ENCODE measurements around the gene SLC17A5.
A peak's percentile ranks its signal among the peaks of the same experiment; 100 is the strongest.
"Not testable (repeated sequence)": the region's sequence is repeated elsewhere in the genome, so short reads cannot be mapped to it uniquely, and the experiment has no call there.

The SLC17A5 gene

GRCh38 chr6:73665686-73666319 lies 12.0 kb upstream of the SLC17A5 start:
- no peak for FAIRE-seq

GRCh38 chr6:73664701-73665100 lies 10.9 kb upstream of the SLC17A5 start:
- no peak for FAIRE-seq

- no peak for FAIRE-seq
Measured at GRCh38 chr6:73657201-73657600, 3.4 kb upstream of the SLC17A5 start.

GRCh38 chr6:73656531-73657145 lies 2.8 kb upstream of the SLC17A5 start:
- no peak for FAIRE-seq

GRCh38 chr6:73655341-73655917 lies 1.6 kb upstream of the SLC17A5 start:
- no peak for FAIRE-seq

DNA sequence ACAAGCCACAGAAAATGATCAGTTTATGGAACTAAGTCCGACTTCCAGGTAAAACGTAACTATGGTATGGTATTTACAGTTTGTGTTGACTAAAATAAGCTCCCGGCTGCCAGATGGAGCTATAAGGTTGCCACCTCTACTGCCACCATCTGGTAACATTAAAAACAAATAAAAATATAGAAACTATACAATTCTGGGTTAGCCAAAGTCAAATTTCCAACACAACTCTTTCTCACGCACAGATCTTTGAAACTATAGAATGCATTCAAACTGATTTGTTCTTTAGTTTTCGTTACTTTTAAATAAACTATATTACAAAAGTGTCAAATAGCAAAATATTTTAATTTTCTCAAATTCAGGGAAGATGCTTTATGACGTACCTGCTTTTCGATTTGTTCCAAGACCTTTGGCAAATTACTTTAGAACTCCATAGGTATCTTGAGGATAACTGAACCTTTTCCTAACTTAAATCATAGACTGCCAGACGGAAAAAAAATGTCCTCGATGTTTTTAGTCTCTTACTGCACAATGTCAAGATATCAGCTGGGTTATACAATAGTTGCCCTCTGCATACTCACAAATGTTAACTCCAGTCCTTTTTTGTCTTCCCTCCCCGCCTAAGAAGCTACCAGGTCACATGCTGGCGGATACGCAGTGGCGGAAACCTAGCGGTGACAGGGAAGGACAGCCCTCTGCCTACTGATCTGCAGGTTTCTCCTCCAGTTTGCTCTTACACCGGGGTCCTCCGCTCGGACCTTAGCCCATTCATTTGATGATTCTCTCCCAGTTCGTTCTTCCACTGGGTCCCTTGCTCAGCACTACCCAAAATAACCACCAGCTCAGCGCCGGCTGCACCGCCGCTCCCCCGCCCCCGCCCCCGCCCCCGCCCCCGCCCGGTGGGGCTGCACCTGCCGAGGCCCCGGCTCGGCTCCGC lies 888 bp downstream of the SLC17A5 start:
- FAIRE-seq = peak; percentile 90

DNA sequence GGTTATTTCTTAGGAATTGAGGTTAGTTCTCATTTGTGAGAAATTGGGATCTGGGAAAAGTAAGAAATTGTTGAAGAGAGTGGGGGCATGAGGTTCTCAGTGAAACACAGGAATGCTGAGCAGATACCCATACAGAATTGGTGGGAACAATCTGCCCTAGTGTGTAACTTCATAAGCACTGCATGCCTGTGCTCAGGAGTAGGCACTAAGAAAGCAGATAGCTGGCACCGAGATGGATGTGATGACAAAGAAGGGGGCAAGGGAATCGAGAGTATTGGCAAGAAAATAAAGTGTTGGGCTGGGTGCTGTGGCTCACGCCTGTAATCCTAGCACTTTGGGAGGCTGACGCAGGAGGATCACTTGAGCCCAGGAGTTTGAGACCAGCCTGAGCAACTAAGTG lies 4.0 kb downstream of the SLC17A5 start:
- no peak for FAIRE-seq

- FAIRE-seq = no peak
Measured at GRCh38 chr6:73648166-73648565, 5.6 kb downstream of the SLC17A5 start.

GRCh38 chr6:73644941-73645591 lies 8.7 kb downstream of the SLC17A5 start:
- FAIRE-seq = no peak

- peak; percentile 42 for FAIRE-seq
Measured at GRCh38 chr6:73644030-73644429, 9.8 kb downstream of the SLC17A5 start.

GRCh38 chr6:73642530-73642929 lies 11.3 kb downstream of the SLC17A5 start:
- FAIRE-seq = no peak

GRCh38 chr6:73640179-73640750 lies 13.5 kb downstream of the SLC17A5 start:
- FAIRE-seq = no peak

- no peak for FAIRE-seq
Measured at GRCh38 chr6:73639040-73639439, 14.8 kb downstream of the SLC17A5 start.

DNA sequence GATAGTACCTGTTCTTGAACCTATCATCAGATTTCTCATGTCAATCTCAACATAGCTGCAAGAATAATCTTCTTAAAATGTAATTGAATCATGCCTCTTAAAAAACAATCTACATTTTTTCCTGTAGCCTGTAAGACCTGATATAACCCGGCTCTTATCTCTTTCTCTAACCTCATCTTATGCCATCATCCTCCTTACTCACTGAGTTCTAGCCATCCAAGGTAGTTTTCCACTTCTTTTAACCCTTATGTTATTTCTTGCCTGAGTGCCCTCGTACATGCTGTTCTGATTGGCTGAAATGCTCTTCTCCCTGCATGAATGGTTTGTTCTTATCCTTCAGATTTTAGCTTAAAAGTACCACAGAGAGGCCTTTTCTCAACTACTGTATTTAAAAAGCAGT lies 16.4 kb downstream of the SLC17A5 start:
- no peak for FAIRE-seq

GRCh38 chr6:73636048-73636447 lies 17.7 kb downstream of the SLC17A5 start:
- no peak for FAIRE-seq

DNA sequence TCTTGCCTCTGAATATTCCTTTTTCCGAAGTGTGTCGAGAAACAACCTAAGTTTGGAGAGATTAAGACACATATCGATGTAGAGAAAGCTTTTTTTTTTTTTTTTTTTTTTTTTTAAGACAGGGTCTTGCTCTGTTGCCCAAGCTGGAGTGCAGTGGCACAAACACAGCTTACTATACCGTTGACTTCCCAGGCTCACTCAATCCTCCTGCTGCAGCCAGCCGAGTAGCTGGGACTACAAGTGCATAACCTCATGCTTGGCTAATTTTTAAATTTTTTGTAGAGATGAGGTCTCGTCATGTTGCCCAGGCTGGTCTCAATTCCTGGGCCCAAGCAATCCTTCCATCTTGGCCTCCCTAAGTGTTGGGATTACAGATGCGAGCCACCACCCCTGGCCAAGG lies 21.4 kb downstream of the SLC17A5 start:
- no peak for FAIRE-seq

GRCh38 chr6:73631849-73632248 lies 21.9 kb downstream of the SLC17A5 start:
- FAIRE-seq = no peak

DNA sequence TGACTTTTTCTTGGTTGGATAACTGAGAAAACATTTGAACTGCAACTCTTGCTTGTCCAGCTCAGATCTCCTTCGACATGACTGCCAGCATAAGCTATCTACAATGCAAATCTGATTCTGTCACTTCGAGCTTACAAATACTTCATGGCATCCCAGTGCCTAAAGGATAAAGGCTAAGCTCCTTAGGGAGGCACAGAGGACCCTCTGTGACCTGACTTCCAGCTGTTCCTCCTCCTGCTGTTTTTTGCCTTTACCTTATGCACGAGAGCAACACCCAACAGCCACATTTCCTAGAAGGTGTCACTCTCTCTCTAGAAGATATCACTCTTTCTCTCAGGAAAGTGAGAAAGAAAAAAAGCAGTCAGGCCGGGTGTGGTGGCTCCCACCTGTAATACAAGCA lies 23.4 kb downstream of the SLC17A5 start:
- FAIRE-seq = no peak

DNA sequence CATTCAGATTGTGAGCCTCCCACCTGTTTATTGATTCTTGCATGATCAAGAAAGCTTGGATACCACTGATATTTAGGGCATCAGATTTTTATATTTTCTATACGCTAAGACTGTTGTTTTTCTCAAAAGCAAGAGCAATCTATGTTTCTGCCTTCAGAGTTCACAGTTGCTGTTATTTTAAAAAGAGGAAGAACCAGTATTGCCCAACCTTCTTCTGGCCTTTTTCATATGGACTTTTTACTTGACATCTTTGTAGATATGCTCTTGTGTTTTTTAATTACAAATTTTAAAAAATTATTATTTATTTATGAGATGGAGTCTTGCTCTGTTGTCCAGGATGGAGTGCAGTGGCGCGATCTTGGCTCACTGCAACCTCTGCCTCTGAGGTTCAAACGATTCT lies 28.9 kb downstream of the SLC17A5 start:
- FAIRE-seq = no peak

DNA sequence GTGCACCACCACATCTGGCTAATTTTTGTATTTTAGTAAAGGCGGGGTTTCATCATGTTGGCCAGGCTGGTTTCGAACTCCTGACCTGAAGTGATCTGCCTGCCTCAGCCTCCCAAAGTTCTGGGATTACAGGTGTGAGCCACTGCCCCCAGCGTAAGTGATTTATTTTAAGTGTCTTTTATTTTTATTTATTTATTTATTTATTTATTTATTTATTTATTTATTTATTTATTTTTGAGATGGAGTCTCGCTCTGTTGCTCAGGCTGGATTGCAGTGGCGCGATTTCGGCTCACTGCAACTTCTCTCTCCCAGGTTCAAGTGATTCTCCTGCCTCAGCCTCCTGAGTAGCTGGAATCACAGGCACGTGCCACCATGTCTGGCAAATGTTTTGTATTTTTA lies 30.3 kb downstream of the SLC17A5 start:
- not testable (repeated sequence) for FAIRE-seq

DNA sequence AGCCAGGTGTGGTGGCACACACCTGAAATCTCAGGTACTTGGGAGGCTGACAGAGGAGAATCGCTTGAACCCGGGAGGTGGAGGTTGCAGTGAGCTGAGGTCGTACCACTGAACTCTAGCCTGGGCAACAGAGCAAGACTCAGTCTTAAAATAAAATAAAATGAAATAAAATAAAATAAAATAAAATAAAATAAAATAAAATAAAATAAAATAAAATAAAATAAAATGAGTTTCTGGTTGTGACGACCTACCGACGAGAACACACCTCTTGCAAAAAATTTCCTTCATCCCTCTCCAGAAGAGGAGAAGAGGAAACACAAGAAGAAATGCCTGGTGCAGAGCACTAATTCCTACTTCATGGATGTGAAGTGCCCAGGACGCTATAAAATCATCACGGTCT lies 35.7 kb downstream of the SLC17A5 start:
- FAIRE-seq = not testable (repeated sequence)

GRCh38 chr6:73614802-73615201 lies 39.0 kb downstream of the SLC17A5 start:
- FAIRE-seq = no peak

Data from G401.6 (cell line).